WTC11 (cell line): ENCODE measurements around the gene YARS1. TPM values are rescaled to one million over a fixed set of nuclear protein-coding genes. Genes with fewer than 3 reads are reported as not detected.

Experiments used
- ATAC-seq: fragments of 200-7000 bp; cut with Tn5 transposase; 2 replicates; pipeline ENCODE4 v1.10.0; 2021; ENCODE audit warnings: mild to moderate bottlenecking, moderate library complexity
- CTCF ChIA-PET: fragments of 300-600 bp; sonication (Branson Sonifier 250); formaldehyde crosslinking; loops from one replicate; lab custom pipeline; 2021; ENCODE audit warnings: antibody characterized with exemption; lab: Charles Lee
- POLR2A ChIA-PET: fragments of 350-600 bp; sonication (Branson Sonifier 250); formaldehyde crosslinking; loops from one replicate; lab custom pipeline; 2021; ENCODE audit warnings: antibody characterized with exemption; lab: Charles Lee
- DNase-seq: peaks from one replicate; pipeline ENCODE4 v3.0.0; 2021; ENCODE audit warnings: low spot score
- H3K27ac Mint-ChIP-seq: 2 replicates; pipeline ENCODE4 v1.8.0; 2021; ENCODE audit warnings: mixed read lengths
- H3K27me3 Mint-ChIP-seq: 2 replicates; pipeline ENCODE4 v1.8.0; 2021; ENCODE audit warnings: low read depth, mild to moderate bottlenecking, moderate library complexity, mixed read lengths
- H3K36me3 Mint-ChIP-seq: 2 replicates; pipeline ENCODE4 v1.8.0; 2021; ENCODE audit warnings: mixed read lengths
- H3K4me1 Mint-ChIP-seq: 2 replicates; pipeline ENCODE4 v1.8.0; 2022; ENCODE audit warnings: mixed read lengths
- H3K4me3 Mint-ChIP-seq: 2 replicates; pipeline ENCODE4 v1.8.0; 2021; ENCODE audit warnings: mild to moderate bottlenecking, moderate library complexity, mixed read lengths
- H3K9me3 Mint-ChIP-seq: 2 replicates; pipeline ENCODE4 v1.8.0; 2021; ENCODE audit warnings: mixed read lengths
- ATF6 ChIP-seq: sonication (generic); formaldehyde crosslinking; IDR thresholded peaks from 2 replicates; pipeline ENCODE4 v1.8.1; 2023; ENCODE audit warnings: mild to moderate bottlenecking, missing genetic modification reagents
- CREM ChIP-seq: sonication (generic); formaldehyde crosslinking; IDR thresholded peaks from 2 replicates; pipeline ENCODE4 v1.8.1; 2022; ENCODE audit warnings: mild to moderate bottlenecking, missing genetic modification reagents, moderate library complexity
- E2F4 ChIP-seq: sonication (generic); formaldehyde crosslinking; IDR thresholded peaks from 2 replicates; pipeline ENCODE4 v1.8.1; 2022; ENCODE audit warnings: low read depth, mild to moderate bottlenecking, moderate library complexity, missing genetic modification reagents, borderline replicate concordance
- ETV6 ChIP-seq: sonication (generic); formaldehyde crosslinking; IDR thresholded peaks from 2 replicates; pipeline ENCODE4 v1.8.1; 2022; ENCODE audit warnings: mild to moderate bottlenecking, missing genetic modification reagents
- FOXP4 ChIP-seq: sonication (generic); formaldehyde crosslinking; IDR thresholded peaks from 2 replicates; pipeline ENCODE4 v1.8.0; 2022; ENCODE audit warnings: mild to moderate bottlenecking, missing genetic modification reagents
- HMGA2 ChIP-seq: fragments of 250-450 bp; sonication (Bioruptor Pico); IDR thresholded peaks from 2 replicates; pipeline ENCODE4 v1.4.0; 2021; ENCODE audit warnings: mild to moderate bottlenecking, moderate library complexity
- HMGXB4 ChIP-seq: sonication (generic); formaldehyde crosslinking; IDR thresholded peaks from 2 replicates; pipeline ENCODE4 v1.8.1; 2023; ENCODE audit warnings: mild to moderate bottlenecking, moderate library complexity, missing genetic modification reagents
- IRF2 ChIP-seq: sonication (generic); formaldehyde crosslinking; IDR thresholded peaks from 2 replicates; pipeline ENCODE4 v1.8.0; 2022; ENCODE audit warnings: low read depth, missing genetic modification reagents, borderline replicate concordance
- NFE2L1 ChIP-seq: sonication (generic); formaldehyde crosslinking; IDR thresholded peaks from 2 replicates; pipeline ENCODE4 v1.8.1; 2023; ENCODE audit warnings: missing genetic modification reagents
- NR1H2 ChIP-seq: sonication (generic); formaldehyde crosslinking; IDR thresholded peaks from 2 replicates; pipeline ENCODE4 v1.9.0; 2021; ENCODE audit warnings: mild to moderate bottlenecking, moderate library complexity, missing genetic modification reagents
- NR2C2 ChIP-seq: sonication (generic); formaldehyde crosslinking; IDR thresholded peaks from 2 replicates; pipeline ENCODE4 v1.8.0; 2022; ENCODE audit warnings: mild to moderate bottlenecking, missing genetic modification reagents
- RELA ChIP-seq: sonication (generic); formaldehyde crosslinking; IDR thresholded peaks from 2 replicates; pipeline ENCODE4 v1.8.1; 2022; ENCODE audit warnings: missing genetic modification reagents, mild to moderate bottlenecking, borderline replicate concordance
- SMAD4 ChIP-seq: sonication (generic); formaldehyde crosslinking; IDR thresholded peaks from 2 replicates; pipeline ENCODE4 v1.8.0; 2022; ENCODE audit warnings: mild to moderate bottlenecking, missing genetic modification reagents
- SP1 ChIP-seq: sonication (generic); formaldehyde crosslinking; conservative IDR thresholded peaks from 2 replicates; pipeline ENCODE4 v1.8.1; 2022; ENCODE audit warnings: missing genetic modification reagents
- TEAD1 ChIP-seq: sonication (generic); formaldehyde crosslinking; IDR thresholded peaks from 2 replicates; pipeline ENCODE4 v1.8.0; 2022; ENCODE audit warnings: mild to moderate bottlenecking, missing genetic modification reagents
- ZMAT4 ChIP-seq: fragments of 250-450 bp; sonication (Bioruptor Pico); IDR thresholded peaks from 2 replicates; pipeline ENCODE4 v1.9.0; 2021; ENCODE audit warnings: mild to moderate bottlenecking
- ZNF281 ChIP-seq: sonication (generic); formaldehyde crosslinking; IDR thresholded peaks from 2 replicates; pipeline ENCODE4 v1.8.0; 2023; ENCODE audit warnings: mild to moderate bottlenecking, missing genetic modification reagents
- ZNF317 ChIP-seq: sonication (generic); formaldehyde crosslinking; IDR thresholded peaks from 2 replicates; pipeline ENCODE4 v1.8.1; 2023; ENCODE audit warnings: low read depth, mild to moderate bottlenecking, moderate library complexity, missing genetic modification reagents, borderline replicate concordance
- total RNA-seq: library from RNA; stranded (reverse); gene quantifications from 3 replicates; pipeline ENCODE4 v1.2.3, GENCODE V29; 2021

YARS1 gene
- total RNA-seq, 1 experiment from 2014 or later, result 197 TPM

DNA sequence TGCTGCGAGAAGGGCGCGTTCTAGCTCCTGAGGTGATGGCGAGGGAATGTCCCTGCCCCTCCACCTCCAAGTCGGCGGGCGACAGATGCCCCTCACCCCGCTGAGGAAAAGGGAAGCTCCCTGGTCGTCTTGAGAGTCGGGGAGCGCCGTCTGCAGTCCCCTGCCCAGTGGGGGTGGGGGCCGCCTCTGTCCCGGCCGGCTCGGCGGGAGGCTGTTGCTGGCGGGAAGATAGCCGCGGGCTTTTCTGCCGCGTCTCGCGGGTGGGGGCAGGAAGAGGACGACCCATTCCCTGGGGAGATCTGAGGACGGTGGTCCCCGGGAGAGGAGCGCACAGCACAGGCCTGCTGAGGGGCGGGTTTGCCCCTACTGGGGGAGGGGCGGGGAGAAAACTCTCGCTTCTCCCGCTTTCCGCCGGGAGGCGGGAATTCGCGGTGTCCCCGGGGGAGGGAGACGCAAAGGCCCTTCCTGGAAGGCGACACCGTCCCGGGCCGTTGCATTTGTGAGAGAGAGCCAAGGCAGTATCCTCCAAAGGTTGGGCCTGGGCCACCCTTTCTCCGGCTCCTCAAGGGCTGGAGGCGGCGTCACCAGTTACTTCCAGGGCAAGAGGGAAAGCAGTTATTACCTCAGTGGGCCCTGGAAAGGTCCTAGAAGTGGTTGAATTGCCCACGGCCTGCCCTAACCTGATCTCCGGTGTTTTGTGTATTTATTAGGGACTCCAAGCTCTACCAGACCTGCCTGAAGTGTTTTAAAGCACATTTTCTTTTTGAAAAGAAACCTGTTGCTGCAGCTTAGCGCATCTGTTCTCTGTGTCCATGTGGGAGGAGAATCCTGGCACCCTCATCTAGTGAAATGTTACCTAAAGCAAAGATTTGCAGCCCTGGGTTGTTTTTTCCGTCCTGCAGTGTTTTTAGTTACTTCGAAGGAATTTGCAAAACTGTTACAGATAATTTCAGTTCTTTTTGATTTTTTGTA lies 943 bp upstream of the YARS1 start (continued):
- TF ChIP-seq ZNF281 (peak; percentile 47), ZMAT4 (CRISPR knock-in tag) (no peak), ETV6 (no peak), TEAD1 (CRISPR knock-in tag) (0 out of 2 replicates have a peak, but pooled peaks have one; percentile 18), HMGXB4 (CRISPR knock-in tag) (no peak; the same call in none of the 2 replicates), CREM (CRISPR knock-in tag) (no peak), NFE2L1 (CRISPR knock-in tag) (peak; percentile 59; the same call in 1 of the 2 replicates), SP1 (CRISPR knock-in tag) (no peak), E2F4 (CRISPR knock-in tag) (peak; percentile 87; the same call in 1 of the 2 replicates), RELA (CRISPR knock-in tag) (no peak), ZNF317 (CRISPR knock-in tag) (no peak), IRF2 (CRISPR knock-in tag) (no peak), FOXP4 (CRISPR knock-in tag) (0 out of 2 replicates have a peak, but pooled peaks have one; percentile 13), HMGA2 (CRISPR knock-in tag) (no peak), SMAD4 (CRISPR knock-in tag) (peak; percentile 30; the same call in 1 of the 2 replicates), NR2C2 (no peak)

DNA sequence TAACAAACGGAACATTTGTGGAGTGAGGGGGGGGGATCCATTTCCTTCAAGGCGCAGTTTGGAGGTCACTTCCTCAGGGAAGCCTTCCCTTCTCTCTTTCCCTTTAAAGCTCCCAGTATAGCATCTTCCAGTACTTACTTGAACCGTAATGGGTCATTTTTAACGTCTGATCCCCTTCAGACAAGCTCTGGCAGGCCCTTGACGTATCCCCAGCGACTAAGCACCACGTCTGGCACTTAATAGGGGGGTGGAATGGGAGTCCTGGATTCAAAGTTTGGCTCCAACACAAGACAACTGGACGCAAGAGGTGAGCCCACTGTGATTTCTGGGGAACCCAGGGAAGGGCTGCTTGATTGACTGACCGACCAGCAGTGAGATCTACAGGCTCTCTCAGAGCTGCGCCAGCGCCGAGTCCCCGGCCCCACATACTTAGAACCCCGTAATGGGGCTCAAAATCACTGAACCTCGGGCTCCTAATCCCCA lies 441 bp downstream of the YARS1 start:
- POLR2A ChIA-PET, result interaction anchor here (0.6 to 1.1 kb wide), 3 partner anchors 35 to 59 kb away, joined by 3 to 4 read pairs (median 3); no protein-coding TSS in a partner anchor

More for the DNA sequence above, 441 bp downstream of the YARS1 start:
- peak overlapping the region; percentile 100 for H3K4me3 Mint-ChIP-seq
- H3K36me3 Mint-ChIP-seq, result peaks cover 18% of the 10 kb centered on the region
- no peak for ATAC-seq
- H3K4me1 Mint-ChIP-seq, result peaks cover 56% of the 10 kb centered on the region
- no peak for DNase-seq
- peak overlapping the region; percentile 99 for H3K27ac Mint-ChIP-seq
- TF ChIP-seq ATF6 (CRISPR knock-in tag), result no peak
- TF ChIP-seq NR1H2, result no peak
- TF ChIP-seq ZMAT4 (CRISPR knock-in tag), result 0 out of 2 replicates have a peak, but pooled peaks have one; percentile 51
- TF ChIP-seq, all 79 proteins: peak for 1
- Mint-ChIP-seq H3K9me3 (no peaks in the 10 kb centered on the region; the same call in 1 of the 2 replicates), H3K27me3 (no peaks in the 10 kb centered on the region)
- CTCF ChIA-PET, result interaction anchor here (1.9 kb wide), 1 partner anchor 60 kb away, joined by 5 read pairs; no protein-coding TSS in a partner anchor
